ENCODE data around the gene WWC1.

The WWC1 gene

GRCh38 chr5:168359820-168360460, 68.5 kb downstream of the WWC1 start:
- Histone ChIP-seq H3K4me1 (ENCODE audit: control insufficient read depth in 2 of 2, insufficient read depth in 2 of 2, low read length in 2 of 2) (peaks cover 3 to 10% of the 10 kb centered on the region in 2 donors), H3K9ac (ENCODE audit: low read depth in 1 of 2, low read length in 2 of 2) (no peak overlapping the region), H3K36me3 (ENCODE audit: control insufficient read depth in 2 of 2, insufficient read depth in 2 of 2, low read length in 2 of 2) (no peaks in the 10 kb centered on the region), H3K27ac (ENCODE audit: low read depth in 2 of 2, low read length in 2 of 2) (no peak overlapping the region), H3K27me3 (ENCODE audit: control insufficient read depth in 2 of 2, insufficient read depth in 2 of 2, low read length in 2 of 2) (no peaks in the 10 kb centered on the region), H3K9me3 (ENCODE audit: control insufficient read depth in 2 of 2, low read length in 2 of 2) (no peaks in the 10 kb centered on the region), H3K4me3 (ENCODE audit: low read length in 2 of 2) (no peak overlapping the region)

GRCh38 chr5:168360521-168361285, 69.3 kb downstream of the WWC1 start:
- Histone ChIP-seq H3K9ac (ENCODE audit: low read depth in 1 of 2, low read length in 2 of 2) (no peak overlapping the region), H3K36me3 (ENCODE audit: control insufficient read depth in 2 of 2, insufficient read depth in 2 of 2, low read length in 2 of 2) (no peaks in the 10 kb centered on the region), H3K9me3 (ENCODE audit: control insufficient read depth in 2 of 2, low read length in 2 of 2) (no peaks in the 10 kb centered on the region), H3K27me3 (ENCODE audit: control insufficient read depth in 2 of 2, insufficient read depth in 2 of 2, low read length in 2 of 2) (no peaks in the 10 kb centered on the region), H3K4me1 (ENCODE audit: control insufficient read depth in 2 of 2, insufficient read depth in 2 of 2, low read length in 2 of 2) (peaks cover 3 to 14% of the 10 kb centered on the region in 2 donors), H3K4me3 (ENCODE audit: low read length in 2 of 2) (no peak overlapping the region), H3K27ac (ENCODE audit: low read depth in 2 of 2, low read length in 2 of 2) (no peak overlapping the region)

GRCh38 chr5:168362097-168362885, 70.8 kb downstream of the WWC1 start:
- no peaks in the 10 kb centered on the region for H3K36me3 ChIP-seq (ENCODE audit: control insufficient read depth in 2 of 2, insufficient read depth in 2 of 2, low read length in 2 of 2)
- no peak overlapping the region for H3K9ac ChIP-seq (ENCODE audit: low read depth in 1 of 2, low read length in 2 of 2)
- peaks cover 3 to 14% of the 10 kb centered on the region in 2 donors for H3K4me1 ChIP-seq (ENCODE audit: control insufficient read depth in 2 of 2, insufficient read depth in 2 of 2, low read length in 2 of 2)
- no peaks in the 10 kb centered on the region for H3K27me3 ChIP-seq (ENCODE audit: control insufficient read depth in 2 of 2, insufficient read depth in 2 of 2, low read length in 2 of 2)
- H3K9me3 ChIP-seq (ENCODE audit: control insufficient read depth in 2 of 2, low read length in 2 of 2): no peaks in the 10 kb centered on the region
- H3K4me3 ChIP-seq (ENCODE audit: low read length in 2 of 2): no peak overlapping the region
- no peak overlapping the region for H3K27ac ChIP-seq (ENCODE audit: low read depth in 2 of 2, low read length in 2 of 2)

- no peak overlapping the region for H3K9ac ChIP-seq (ENCODE audit: low read depth in 1 of 2, low read length in 2 of 2)
- no peak overlapping the region for H3K4me3 ChIP-seq (ENCODE audit: low read length in 2 of 2)
- no peaks in the 10 kb centered on the region for H3K9me3 ChIP-seq (ENCODE audit: control insufficient read depth in 2 of 2, low read length in 2 of 2)
- H3K36me3 ChIP-seq (ENCODE audit: control insufficient read depth in 2 of 2, insufficient read depth in 2 of 2, low read length in 2 of 2): no peaks in the 10 kb centered on the region
- H3K27ac ChIP-seq (ENCODE audit: low read depth in 2 of 2, low read length in 2 of 2): no peak overlapping the region
- no peaks in the 10 kb centered on the region for H3K27me3 ChIP-seq (ENCODE audit: control insufficient read depth in 2 of 2, insufficient read depth in 2 of 2, low read length in 2 of 2)
- peaks cover 3 to 14% of the 10 kb centered on the region in 2 donors for H3K4me1 ChIP-seq (ENCODE audit: control insufficient read depth in 2 of 2, insufficient read depth in 2 of 2, low read length in 2 of 2)
These were observed 72.8 kb downstream of the WWC1 start for GRCh38 chr5:168364151-168364661.

- Histone ChIP-seq H3K36me3 (ENCODE audit: control insufficient read depth in 2 of 2, insufficient read depth in 2 of 2, low read length in 2 of 2) (no peaks in the 10 kb centered on the region), H3K4me3 (ENCODE audit: low read length in 2 of 2) (no peak overlapping the region), H3K4me1 (ENCODE audit: control insufficient read depth in 2 of 2, insufficient read depth in 2 of 2, low read length in 2 of 2) (peaks cover 3 to 14% of the 10 kb centered on the region in 2 donors), H3K27ac (ENCODE audit: low read depth in 2 of 2, low read length in 2 of 2) (no peak overlapping the region), H3K9ac (ENCODE audit: low read depth in 1 of 2, low read length in 2 of 2) (no peak overlapping the region), H3K27me3 (ENCODE audit: control insufficient read depth in 2 of 2, insufficient read depth in 2 of 2, low read length in 2 of 2) (no peaks in the 10 kb centered on the region), H3K9me3 (ENCODE audit: control insufficient read depth in 2 of 2, low read length in 2 of 2) (no peaks in the 10 kb centered on the region)
These were observed 73.5 kb downstream of the WWC1 start for GRCh38 chr5:168364750-168365550.

- Histone ChIP-seq H3K27ac (ENCODE audit: low read depth in 2 of 2, low read length in 2 of 2) (no peak overlapping the region), H3K4me3 (ENCODE audit: low read length in 2 of 2) (no peak overlapping the region), H3K27me3 (ENCODE audit: control insufficient read depth in 2 of 2, insufficient read depth in 2 of 2, low read length in 2 of 2) (no peaks in the 10 kb centered on the region), H3K36me3 (ENCODE audit: control insufficient read depth in 2 of 2, insufficient read depth in 2 of 2, low read length in 2 of 2) (no peaks in the 10 kb centered on the region), H3K9ac (ENCODE audit: low read depth in 1 of 2, low read length in 2 of 2) (no peak overlapping the region), H3K4me1 (ENCODE audit: control insufficient read depth in 2 of 2, insufficient read depth in 2 of 2, low read length in 2 of 2) (peaks cover 3 to 14% of the 10 kb centered on the region in 2 donors), H3K9me3 (ENCODE audit: control insufficient read depth in 2 of 2, low read length in 2 of 2) (no peaks in the 10 kb centered on the region)
These were observed 74.2 kb downstream of the WWC1 start for GRCh38 chr5:168365581-168366081.

GRCh38 chr5:168366116-168366515, 74.7 kb downstream of the WWC1 start:
- H3K9me3 ChIP-seq (ENCODE audit: control insufficient read depth in 2 of 2, low read length in 2 of 2): no peaks in the 10 kb centered on the region
- no peak overlapping the region for H3K9ac ChIP-seq (ENCODE audit: low read depth in 1 of 2, low read length in 2 of 2)
- H3K27ac ChIP-seq (ENCODE audit: low read depth in 2 of 2, low read length in 2 of 2): no peak overlapping the region
- H3K27me3 ChIP-seq (ENCODE audit: control insufficient read depth in 2 of 2, insufficient read depth in 2 of 2, low read length in 2 of 2): no peaks in the 10 kb centered on the region
- no peaks in the 10 kb centered on the region for H3K36me3 ChIP-seq (ENCODE audit: control insufficient read depth in 2 of 2, insufficient read depth in 2 of 2, low read length in 2 of 2)
- no peak overlapping the region for H3K4me3 ChIP-seq (ENCODE audit: low read length in 2 of 2)
- peaks cover 3 to 14% of the 10 kb centered on the region in 2 donors for H3K4me1 ChIP-seq (ENCODE audit: control insufficient read depth in 2 of 2, insufficient read depth in 2 of 2, low read length in 2 of 2)

GRCh38 chr5:168368854-168369253, 77.4 kb downstream of the WWC1 start:
- H3K9ac ChIP-seq (ENCODE audit: low read depth in 1 of 2, low read length in 2 of 2): no peak overlapping the region
- H3K36me3 ChIP-seq (ENCODE audit: control insufficient read depth in 2 of 2, insufficient read depth in 2 of 2, low read length in 2 of 2): no peaks in the 10 kb centered on the region
- no peak overlapping the region for H3K27ac ChIP-seq (ENCODE audit: low read depth in 2 of 2, low read length in 2 of 2)
- H3K4me1 ChIP-seq (ENCODE audit: control insufficient read depth in 2 of 2, insufficient read depth in 2 of 2, low read length in 2 of 2): peaks cover 0 to 3% of the 10 kb centered on the region in 2 donors
- H3K27me3 ChIP-seq (ENCODE audit: control insufficient read depth in 2 of 2, insufficient read depth in 2 of 2, low read length in 2 of 2): no peaks in the 10 kb centered on the region
- no peak overlapping the region for H3K4me3 ChIP-seq (ENCODE audit: low read length in 2 of 2)
- H3K9me3 ChIP-seq (ENCODE audit: control insufficient read depth in 2 of 2, low read length in 2 of 2): no peaks in the 10 kb centered on the region

- H3K36me3 ChIP-seq (ENCODE audit: control insufficient read depth in 2 of 2, insufficient read depth in 2 of 2, low read length in 2 of 2): no peaks in the 10 kb centered on the region
- H3K27ac ChIP-seq (ENCODE audit: low read depth in 2 of 2, low read length in 2 of 2): no peak overlapping the region
- no peak overlapping the region for H3K4me3 ChIP-seq (ENCODE audit: low read length in 2 of 2)
- H3K4me1 ChIP-seq (ENCODE audit: control insufficient read depth in 2 of 2, insufficient read depth in 2 of 2, low read length in 2 of 2): no peaks in the 10 kb centered on the region
- no peak overlapping the region for H3K9ac ChIP-seq (ENCODE audit: low read depth in 1 of 2, low read length in 2 of 2)
- no peaks in the 10 kb centered on the region for H3K9me3 ChIP-seq (ENCODE audit: control insufficient read depth in 2 of 2, low read length in 2 of 2)
- H3K27me3 ChIP-seq (ENCODE audit: control insufficient read depth in 2 of 2, insufficient read depth in 2 of 2, low read length in 2 of 2): no peaks in the 10 kb centered on the region
These were observed 79.4 kb downstream of the WWC1 start for GRCh38 chr5:168370831-168371230.

Measured in mucosa of rectum (tissue), 2 donors.